ENCODE data around the gene OR2H2. TPM values are rescaled to one million over a fixed set of nuclear protein-coding genes. Genes with fewer than 3 reads are reported as not detected.

OR2H2 gene
- total RNA-seq, 2 experiments from 2014 or later, result not detected

DNA sequence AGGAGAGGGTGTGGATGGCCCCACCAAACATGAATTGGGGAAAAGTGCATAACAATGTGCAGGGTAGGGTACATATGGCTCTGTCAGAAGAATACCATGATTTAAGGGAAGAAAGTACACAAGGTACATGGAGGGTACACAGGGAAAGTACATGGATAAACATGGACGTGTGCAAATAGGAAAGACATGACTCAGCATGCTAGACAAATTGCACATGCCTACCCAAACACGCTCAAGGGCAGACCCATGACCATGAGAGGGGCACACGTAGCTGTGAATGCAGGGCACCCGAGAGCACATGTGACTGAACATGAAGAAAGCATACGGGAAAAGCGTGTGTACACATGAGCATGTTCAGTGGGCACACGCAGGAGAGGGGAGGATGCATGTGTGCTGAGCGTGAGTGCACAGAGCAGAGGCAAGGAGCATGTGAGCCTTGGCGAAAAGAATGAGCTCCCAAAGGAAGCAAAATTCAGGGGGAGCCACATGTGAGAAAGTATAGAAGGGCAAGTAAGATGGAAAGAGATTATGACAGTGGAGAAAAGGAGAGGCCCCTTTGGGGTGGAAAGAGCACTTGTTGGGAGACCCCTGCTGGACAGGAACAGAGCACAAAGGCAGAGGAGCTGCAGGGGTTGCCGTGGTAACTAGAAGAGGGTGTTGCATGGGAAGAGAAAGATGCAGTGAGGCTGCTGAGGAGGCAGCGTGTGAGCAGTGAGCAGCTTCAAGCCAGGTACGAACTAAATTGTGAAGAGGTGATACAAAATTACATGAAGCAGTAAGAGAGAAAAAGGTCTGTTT is 17.8 kb downstream of the OR2H2 start:
- Mint-ChIP-seq H3K4me1 (no peaks in the 10 kb centered on the region), H3K27ac (no peak overlapping the region), H3K36me3 (ENCODE audit: low read depth) (peaks cover 7% of the 10 kb centered on the region), H3K27me3 (no peaks in the 10 kb centered on the region), H3K4me3 (no peak overlapping the region), H3K9me3 (no peaks in the 10 kb centered on the region)
- ChIA-PET POLR2A (no interaction called here), CTCF (interaction anchor here (0.6 to 1.1 kb wide), 2 partner anchors 51 to 59 kb away, joined by 3 to 4 read pairs; no protein-coding TSS in a partner anchor)
- DNase-seq, result no peak

DNA sequence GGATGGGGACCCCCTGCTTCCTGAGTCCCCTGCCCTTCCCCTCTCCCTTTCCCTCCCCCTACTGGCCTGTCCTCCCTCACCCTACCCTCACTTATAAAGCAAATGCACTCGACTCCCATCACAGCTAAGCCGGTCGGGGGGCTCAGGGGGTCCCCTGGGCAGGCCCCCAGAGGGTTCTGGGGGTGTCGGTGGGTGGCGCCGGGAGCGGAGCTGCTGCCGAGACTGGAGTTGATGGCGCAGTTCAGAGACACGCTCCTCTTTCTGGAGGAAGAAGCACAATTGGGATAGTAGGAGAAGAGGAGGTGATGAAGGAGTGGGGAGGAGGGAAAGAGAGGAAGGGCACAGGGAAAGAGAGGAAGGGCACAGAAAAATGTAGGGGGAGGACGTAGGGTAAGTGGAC is 18.5 kb downstream of the OR2H2 start:
- Mint-ChIP-seq H3K4me3 (no peak overlapping the region), H3K36me3 (ENCODE audit: low read depth) (peaks cover 7% of the 10 kb centered on the region), H3K4me1 (no peaks in the 10 kb centered on the region), H3K9me3 (no peaks in the 10 kb centered on the region), H3K27ac (no peak overlapping the region), H3K27me3 (no peaks in the 10 kb centered on the region)
- CTCF ChIA-PET, result interaction anchor here (1.1 kb wide), 1 partner anchor 50 kb away, joined by 3 read pairs; no protein-coding TSS in a partner anchor
- POLR2A ChIA-PET, result no interaction called here
- no peak for DNase-seq

DNA sequence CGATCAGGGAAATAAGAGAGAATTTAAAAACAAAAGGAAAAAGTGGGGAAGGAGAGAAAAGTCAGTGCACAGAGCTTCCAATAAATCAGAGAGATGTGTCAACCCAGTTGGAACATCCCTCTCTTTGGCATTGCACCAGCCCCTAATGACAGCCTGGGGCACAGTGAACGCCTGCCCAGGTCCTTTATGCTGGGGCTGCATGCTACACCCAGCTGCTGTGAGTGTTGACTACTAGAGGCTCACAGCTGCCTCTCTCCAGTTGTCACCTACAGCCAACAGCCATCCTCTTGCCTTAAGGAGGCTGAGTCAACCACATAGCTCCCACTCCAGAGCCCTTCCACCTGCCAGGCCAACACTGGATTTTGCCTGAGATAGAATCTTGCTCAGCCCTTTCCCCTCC is 19.0 kb downstream of the OR2H2 start:
- Mint-ChIP-seq H3K36me3 (ENCODE audit: low read depth) (peaks cover 9% of the 10 kb centered on the region), H3K27ac (no peak overlapping the region), H3K9me3 (no peaks in the 10 kb centered on the region), H3K4me1 (no peaks in the 10 kb centered on the region), H3K27me3 (no peaks in the 10 kb centered on the region), H3K4me3 (no peak overlapping the region)
- DNase-seq, result no peak
- ChIA-PET POLR2A (no interaction called here), CTCF (no interaction called here)

DNA sequence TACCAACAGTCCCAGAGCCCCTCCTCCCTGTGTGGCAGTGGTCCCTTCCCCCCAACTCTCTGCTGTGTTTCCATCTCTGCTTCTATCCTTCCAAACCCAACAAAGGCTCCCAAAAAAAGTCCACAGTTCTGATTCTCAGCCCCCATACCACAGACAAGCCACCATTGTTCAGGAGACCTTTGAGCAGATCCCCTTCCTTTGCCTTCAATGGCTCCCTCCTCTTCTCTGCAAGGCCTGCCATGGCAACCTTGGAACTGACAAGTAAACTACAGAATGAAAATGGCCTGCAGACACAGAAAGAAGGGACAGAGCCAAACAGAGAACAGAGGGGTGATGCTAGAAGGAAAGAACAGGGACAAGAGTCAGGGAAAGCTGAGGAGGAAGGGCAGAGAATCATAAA is 23.2 kb downstream of the OR2H2 start:
- Mint-ChIP-seq H3K4me3 (no peak overlapping the region), H3K4me1 (no peaks in the 10 kb centered on the region), H3K27ac (no peak overlapping the region), H3K9me3 (no peaks in the 10 kb centered on the region), H3K27me3 (no peaks in the 10 kb centered on the region), H3K36me3 (ENCODE audit: low read depth) (peaks cover 16% of the 10 kb centered on the region)
- ChIA-PET CTCF (no interaction called here), POLR2A (no interaction called here)
- no peak for DNase-seq

DNA sequence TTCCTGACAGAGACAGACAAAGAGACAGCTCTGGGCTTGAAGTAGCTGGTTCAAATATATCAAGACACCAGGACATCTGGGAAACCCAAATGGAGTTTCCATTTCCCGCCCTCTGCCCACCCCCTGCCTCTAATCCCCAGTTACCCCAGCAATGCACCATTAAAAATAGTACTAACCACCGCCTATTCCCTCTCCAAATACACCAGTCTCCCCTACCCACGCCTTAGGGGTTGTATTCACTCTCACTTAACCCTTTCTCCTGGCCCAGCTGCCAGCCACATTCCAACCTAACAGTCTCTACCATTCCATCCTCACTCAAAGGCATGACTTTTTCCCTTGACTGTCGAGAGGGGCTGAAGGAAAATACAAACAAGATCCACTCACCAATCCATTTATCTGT is 25.6 kb downstream of the OR2H2 start:
- Mint-ChIP-seq H3K4me1 (no peaks in the 10 kb centered on the region), H3K27me3 (no peaks in the 10 kb centered on the region), H3K27ac (no peak overlapping the region), H3K36me3 (ENCODE audit: low read depth) (peaks cover 20% of the 10 kb centered on the region), H3K4me3 (no peak overlapping the region), H3K9me3 (no peaks in the 10 kb centered on the region)
- ChIA-PET CTCF (no interaction called here), POLR2A (interaction anchor here (1.1 kb wide), 1 partner anchor 18 kb away, joined by 3 read pairs; no protein-coding TSS in a partner anchor)
- no peak for DNase-seq

DNA sequence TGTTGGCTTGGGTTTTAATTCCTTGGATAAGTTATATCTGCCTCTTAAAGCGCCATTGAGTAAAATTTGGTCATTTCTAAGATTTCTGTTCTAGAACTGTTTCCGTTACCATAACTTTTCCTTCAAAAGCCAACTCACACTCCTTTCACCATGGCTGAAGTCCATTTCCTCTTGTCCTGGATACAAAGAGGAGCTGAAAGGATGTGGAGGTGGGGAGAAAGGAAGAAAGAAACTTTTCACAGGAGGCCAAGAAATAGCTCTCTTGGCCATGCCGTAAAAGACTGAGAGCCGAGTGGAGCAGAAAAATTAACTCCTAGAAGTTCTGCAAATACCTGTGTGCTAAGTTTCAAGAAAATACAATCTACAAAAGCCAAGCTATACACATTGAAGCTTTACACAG is 26.5 kb downstream of the OR2H2 start:
- no peaks in the 10 kb centered on the region for H3K27me3 Mint-ChIP-seq
- H3K36me3 Mint-ChIP-seq (ENCODE audit: low read depth), result peaks cover 20% of the 10 kb centered on the region
- H3K4me1 Mint-ChIP-seq, result no peaks in the 10 kb centered on the region
- no peak for DNase-seq
- H3K27ac Mint-ChIP-seq, result no peak overlapping the region
- H3K9me3 Mint-ChIP-seq, result no peaks in the 10 kb centered on the region
- CTCF ChIA-PET, result interaction anchor here (0.7 to 1.7 kb wide), 2 partner anchors 39 to 570 kb away, joined by 3 to 5 read pairs; no protein-coding TSS in a partner anchor
- no peak overlapping the region for H3K4me3 Mint-ChIP-seq
- POLR2A ChIA-PET, result interaction anchor here (0.6 to 1.1 kb wide), 2 partner anchors 18 to 145 kb away, joined by 3 read pairs; no protein-coding TSS in a partner anchor

DNA sequence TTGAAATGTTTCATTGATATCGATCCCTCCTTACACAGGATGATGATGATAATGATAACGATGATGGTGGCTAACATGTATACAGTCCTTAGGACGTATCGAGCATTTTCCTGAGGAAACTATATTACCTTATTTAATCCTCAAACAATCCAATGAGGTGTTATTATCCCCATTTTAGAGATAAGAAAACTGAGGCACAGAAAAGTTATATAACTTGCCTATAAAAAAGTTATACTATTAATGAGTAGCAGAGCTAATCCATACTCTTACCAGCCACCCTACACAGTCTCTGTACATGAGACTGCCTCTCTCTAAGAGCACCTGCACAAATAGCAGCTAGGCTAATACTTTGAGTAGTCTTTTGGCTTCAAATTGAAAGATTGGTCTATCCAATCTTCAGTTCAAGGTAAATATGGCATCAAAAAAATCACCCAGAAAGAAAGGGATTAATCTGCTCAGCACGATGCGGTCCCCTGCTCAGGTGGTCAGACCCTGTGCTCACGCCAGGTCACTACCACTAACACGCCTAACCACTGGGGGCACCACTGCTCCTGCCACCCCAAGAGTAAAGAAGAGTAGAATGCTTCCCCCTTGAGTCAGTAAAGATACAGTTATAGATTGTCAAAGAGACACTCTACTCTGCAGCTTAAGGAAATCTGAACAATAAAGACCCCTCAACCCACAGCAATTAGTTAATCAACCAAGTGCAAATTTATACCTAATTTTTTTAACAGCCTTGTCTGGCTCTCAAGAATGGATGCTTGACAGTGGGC is 33.0 kb downstream of the OR2H2 start:
- no peak for DNase-seq
- no peak overlapping the region for H3K27ac Mint-ChIP-seq
- ChIA-PET CTCF (interaction anchor here (1.5 to 2.1 kb wide), 2 partner anchors 10 to 35 kb away, joined by 5 to 6 read pairs; no protein-coding TSS in a partner anchor), POLR2A (no interaction called here)
- H3K36me3 Mint-ChIP-seq (ENCODE audit: low read depth), result peaks cover 21% of the 10 kb centered on the region
- no peaks in the 10 kb centered on the region for H3K9me3 Mint-ChIP-seq
- H3K27me3 Mint-ChIP-seq, result no peaks in the 10 kb centered on the region
- no peak overlapping the region for H3K4me3 Mint-ChIP-seq
- H3K4me1 Mint-ChIP-seq, result no peaks in the 10 kb centered on the region

DNA sequence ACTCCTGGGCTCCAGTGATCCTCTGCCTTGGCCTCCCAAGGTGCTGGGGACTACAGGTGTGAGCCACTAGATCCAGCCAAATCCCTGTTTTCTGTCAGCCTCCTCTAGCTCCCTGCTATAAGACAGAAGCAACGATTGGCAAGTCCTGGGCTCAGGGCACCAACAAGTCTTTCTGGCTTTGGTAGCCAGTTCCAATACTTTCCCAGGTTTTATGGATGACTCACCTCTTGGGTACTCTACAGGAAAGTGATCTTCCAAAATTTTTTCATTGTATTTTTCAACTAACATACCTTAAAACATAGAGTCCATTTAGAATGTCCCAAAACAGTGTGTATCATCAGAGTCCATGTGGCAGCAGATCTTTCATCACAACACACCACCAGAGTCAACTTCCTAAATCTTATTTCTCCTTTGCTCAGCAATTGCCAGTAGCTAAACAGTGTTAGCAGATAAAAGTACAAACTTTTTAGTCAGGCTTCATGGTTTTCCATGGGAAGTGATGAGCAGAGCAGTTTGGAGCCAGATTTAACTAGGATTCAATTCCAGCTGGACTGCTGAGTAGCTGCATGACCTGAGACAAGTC is 34.7 kb downstream of the OR2H2 start:
- ChIA-PET POLR2A (no interaction called here), CTCF (interaction anchor here (0.8 to 1.4 kb wide), 3 partner anchors 9 to 34 kb away, joined by 3 to 5 read pairs (median 3); no protein-coding TSS in a partner anchor)
- H3K4me3 Mint-ChIP-seq, result no peak overlapping the region
- peaks cover 2% of the 10 kb centered on the region for H3K27me3 Mint-ChIP-seq
- peaks cover 16% of the 10 kb centered on the region for H3K36me3 Mint-ChIP-seq (ENCODE audit: low read depth)
- no peaks in the 10 kb centered on the region for H3K4me1 Mint-ChIP-seq
- no peak overlapping the region for H3K27ac Mint-ChIP-seq
- DNase-seq, result no peak
- no peaks in the 10 kb centered on the region for H3K9me3 Mint-ChIP-seq

DNA sequence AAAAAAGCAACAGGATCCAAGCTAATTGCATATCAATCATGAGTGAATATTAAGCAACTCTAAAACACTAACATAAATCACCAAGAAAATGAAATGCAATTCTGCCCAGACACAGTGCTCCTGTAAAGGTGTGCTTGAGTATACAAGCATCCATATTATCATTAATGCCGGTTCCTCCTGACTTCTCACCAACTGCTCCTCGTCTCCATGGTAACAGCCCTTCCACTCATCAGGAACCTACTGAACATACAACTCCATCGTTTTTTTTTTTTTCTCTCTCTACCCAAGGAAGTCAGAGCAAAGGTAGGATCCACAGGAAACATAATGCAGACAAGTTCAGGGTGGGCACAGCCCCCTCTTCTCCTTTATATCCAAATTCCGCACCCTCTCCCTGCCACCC is 35.7 kb downstream of the OR2H2 start:
- ChIA-PET CTCF (interaction anchor here (1.1 to 1.4 kb wide), 2 partner anchors 29 to 34 kb away, joined by 3 to 5 read pairs; no protein-coding TSS in a partner anchor), POLR2A (no interaction called here)
- Mint-ChIP-seq H3K9me3 (no peaks in the 10 kb centered on the region), H3K27me3 (peaks cover 8% of the 10 kb centered on the region), H3K4me1 (no peaks in the 10 kb centered on the region), H3K36me3 (ENCODE audit: low read depth) (peaks cover 16% of the 10 kb centered on the region), H3K4me3 (no peak overlapping the region), H3K27ac (no peak overlapping the region)
- DNase-seq, result no peak

DNA sequence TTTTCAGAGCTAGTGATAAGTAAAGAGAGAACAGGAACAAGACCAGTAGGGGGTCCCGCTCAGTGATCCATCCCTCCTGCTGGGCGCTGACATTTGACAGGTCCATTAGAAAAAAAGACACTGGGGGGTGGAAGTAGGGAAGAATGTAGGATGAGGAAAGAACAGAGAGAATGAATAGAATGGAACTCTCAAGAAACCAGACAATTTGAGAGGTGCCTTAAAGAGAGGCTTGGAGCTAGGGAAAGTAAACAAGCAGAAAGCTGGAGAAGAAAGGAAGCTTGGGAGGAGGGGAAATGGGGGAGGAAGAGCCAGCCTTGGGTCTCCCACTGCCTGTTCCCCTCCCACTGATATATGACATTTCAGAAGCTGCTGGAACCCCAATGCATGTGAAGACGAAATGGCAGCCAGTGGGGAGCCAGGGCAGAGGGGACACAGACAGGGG is 39.6 kb downstream of the OR2H2 start:
- ChIA-PET POLR2A (interaction anchor here (0.8 kb wide), 1 partner anchor 23 kb away, joined by 3 read pairs; no protein-coding TSS in a partner anchor), CTCF (interaction anchor here (1.0 to 2.2 kb wide), 4 partner anchors 9 to 29 kb away, joined by 3 to 10 read pairs (median 4); partner anchors contain the start of gene GABBR1)
- no peak overlapping the region for H3K27ac Mint-ChIP-seq

DNA sequence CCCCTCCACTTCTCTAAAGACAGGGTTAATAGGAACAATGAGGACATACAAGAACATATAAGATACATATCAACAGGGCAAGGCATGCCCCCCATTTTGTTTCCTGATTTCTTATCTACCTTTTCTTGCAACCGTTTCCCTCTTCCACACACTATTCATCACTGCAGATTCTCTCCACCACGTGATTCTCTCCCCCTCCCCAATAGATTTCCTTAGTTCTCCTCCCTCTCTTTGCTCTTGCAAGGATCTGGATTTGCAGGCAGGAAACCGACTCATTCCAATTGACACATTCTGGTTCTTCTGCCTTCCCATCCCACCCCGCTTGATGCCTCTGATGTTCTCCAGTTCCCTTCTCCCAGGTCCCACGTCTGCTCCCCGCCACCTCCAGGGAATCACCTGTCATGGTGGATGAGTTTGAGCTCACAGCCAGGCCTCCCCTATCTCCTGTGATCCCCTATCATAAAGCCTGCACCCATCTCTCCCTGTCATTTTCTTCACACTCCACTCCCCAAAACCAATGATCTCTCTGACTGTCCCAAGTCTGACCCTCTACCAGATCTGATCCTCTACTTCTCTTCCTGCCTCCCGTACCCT is 40.5 kb downstream of the OR2H2 start:
- Mint-ChIP-seq H3K4me3 (no peak overlapping the region), H3K27ac (no peak overlapping the region), H3K9me3 (no peaks in the 10 kb centered on the region), H3K27me3 (peaks cover 36% of the 10 kb centered on the region), H3K4me1 (peaks cover 23% of the 10 kb centered on the region), H3K36me3 (ENCODE audit: low read depth) (peaks cover 9% of the 10 kb centered on the region)
- ChIA-PET POLR2A (no interaction called here), CTCF (interaction anchor here (1.0 to 2.7 kb wide), 3 partner anchors 25 to 28 kb away, joined by 4 to 11 read pairs (median 10); no protein-coding TSS in a partner anchor)
- DNase-seq, result no peak

More for the DNA sequence above, 39.6 kb downstream of the OR2H2 start:
- Mint-ChIP-seq H3K9me3 (no peaks in the 10 kb centered on the region), H3K27me3 (peaks cover 28% of the 10 kb centered on the region), H3K36me3 (ENCODE audit: low read depth) (peaks cover 14% of the 10 kb centered on the region), H3K4me3 (no peak overlapping the region), H3K4me1 (peaks cover 14% of the 10 kb centered on the region)
- no peak for DNase-seq

DNA sequence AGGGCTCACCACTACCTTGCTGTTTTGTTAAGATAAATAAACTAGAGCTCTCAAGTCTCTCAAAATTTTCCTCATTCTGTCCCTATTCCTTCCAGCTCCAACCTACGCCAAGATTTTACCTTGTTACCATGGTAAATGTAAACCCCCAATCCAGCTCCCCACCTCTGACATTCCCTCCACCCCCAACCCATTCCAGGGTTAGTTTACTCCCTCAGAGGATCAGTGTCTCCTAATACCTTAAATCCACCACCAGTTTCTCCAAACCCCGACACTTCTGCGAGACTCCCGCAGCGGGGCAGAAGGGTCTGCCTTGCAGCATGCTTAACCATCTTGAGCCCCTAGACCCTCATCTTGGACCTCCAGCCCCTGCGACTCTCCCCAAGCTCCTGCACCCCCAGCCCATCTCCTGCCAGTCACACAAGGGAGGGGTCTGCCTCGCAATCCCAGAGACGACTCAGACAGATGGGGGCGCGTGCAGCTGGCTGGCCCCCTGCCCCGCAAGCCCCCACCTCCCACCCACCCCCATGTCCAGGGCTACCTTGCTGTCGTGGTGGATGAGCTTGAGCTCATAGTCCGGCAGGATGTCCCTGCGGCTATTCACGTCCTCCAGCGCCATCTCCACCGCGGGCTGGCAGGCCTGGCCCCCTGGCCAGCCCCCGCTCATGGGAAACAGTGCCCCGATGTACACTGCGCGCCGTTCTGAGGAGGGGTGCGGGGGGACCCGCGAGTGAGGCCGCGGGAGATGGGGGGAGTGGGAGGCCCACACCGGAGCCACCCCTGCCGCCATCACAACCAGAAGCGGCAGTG is 42.2 kb downstream of the OR2H2 start:
- ChIA-PET POLR2A (no interaction called here), CTCF (interaction anchor here (1.1 to 5.1 kb wide), 4 partner anchors 10 to 27 kb away, joined by 3 to 24 read pairs (median 8); no protein-coding TSS in a partner anchor)
- H3K4me3 Mint-ChIP-seq, result peak overlapping the region; percentile 47

More for the DNA sequence above, 42.2 kb downstream of the OR2H2 start:
- peaks cover 51% of the 10 kb centered on the region for H3K27me3 Mint-ChIP-seq
- no peak for DNase-seq
- no peak overlapping the region for H3K27ac Mint-ChIP-seq
- H3K9me3 Mint-ChIP-seq, result no peaks in the 10 kb centered on the region
- H3K4me1 Mint-ChIP-seq, result peaks cover 38% of the 10 kb centered on the region
- peaks cover 10% of the 10 kb centered on the region for H3K36me3 Mint-ChIP-seq (ENCODE audit: low read depth)
